Liver (tissue), 9 donors: ENCODE data around the gene SLC25A46. TPM values are rescaled to one million over a fixed set of nuclear protein-coding genes. Genes with fewer than 3 reads are reported as not detected.

Experiments used
- DNase-seq: peaks from one replicate; pipeline ENCODE4 v3.0.0-alpha.2; 2017; ENCODE audit warnings: low spot score
- H3K27ac ChIP-seq, 2 donors: one replicate each; pipeline ENCODE4 v1.7.0; 2013; ENCODE audit warnings: inconsistent platforms in 2 of 2, low read length in 2 of 2, control low read depth in 1 of 2, low read depth in 1 of 2, mild to moderate bottlenecking in 1 of 2
- H3K27me3 ChIP-seq, 4 donors: one replicate each; pipeline versions ENCODE4 v1.6.1 to v1.7.0; 2013; ENCODE audit warnings: low read length in 3 of 4, inconsistent platforms in 1 of 4, mild to moderate bottlenecking in 1 of 4, moderate library complexity in 1 of 4; ENCODE audit not compliant: control insufficient read depth in 4 of 4, insufficient read depth in 4 of 4
- H3K36me3 ChIP-seq, 4 donors: one replicate each; pipeline versions ENCODE4 v1.6.1 to v1.7.0; 2013; ENCODE audit warnings: low read length in 3 of 4, mild to moderate bottlenecking in 3 of 4, low read depth in 1 of 4, moderate library complexity in 1 of 4; ENCODE audit not compliant: control insufficient read depth in 4 of 4, insufficient read depth in 3 of 4
- H3K4me1 ChIP-seq, 4 donors: one replicate each; pipeline versions ENCODE4 v1.6.1 to v1.7.0; 2013; ENCODE audit warnings: low read length in 3 of 4, mild to moderate bottlenecking in 3 of 4, moderate library complexity in 1 of 4; ENCODE audit not compliant: control insufficient read depth in 4 of 4, insufficient read depth in 4 of 4
- H3K4me3 ChIP-seq, 3 donors: one replicate each; pipeline versions ENCODE4 v1.6.1 to v1.7.0; 2013; ENCODE audit warnings: low read length in 3 of 3, control low read depth in 1 of 3, low read depth in 1 of 3, mild to moderate bottlenecking in 1 of 3
- H3K9ac ChIP-seq, 2 donors: one replicate each; pipeline ENCODE4 v1.7.0; 2013; ENCODE audit warnings: low read length in 2 of 2, mild to moderate bottlenecking in 2 of 2, moderate library complexity in 2 of 2, control low read depth in 1 of 2, low read depth in 1 of 2
- H3K9me3 ChIP-seq, 4 donors: one replicate each; pipeline versions ENCODE4 v1.6.1 to v1.7.0; 2013; ENCODE audit warnings: low read length in 3 of 4; ENCODE audit not compliant: control insufficient read depth in 4 of 4
- FOXA1 ChIP-seq: IDR thresholded peaks from 2 replicates; pipeline ENCODE4 v1.6.1; 2016; ENCODE audit warnings: antibody characterized with exemption
- FOXA2 ChIP-seq: IDR thresholded peaks from 2 replicates; pipeline ENCODE4 v1.6.1; 2016; ENCODE audit warnings: antibody characterized with exemption
- GABPA ChIP-seq, 2 donors: IDR thresholded peaks in 1 of 2; conservative IDR thresholded peaks in 1 of 2; 2 replicates each; pipeline ENCODE4 v1.6.1; 2016; ENCODE audit warnings: antibody characterized with exemption in 2 of 2, mild to moderate bottlenecking in 1 of 2, moderate library complexity in 1 of 2
- HNF4A ChIP-seq, 2 donors: conservative IDR thresholded peaks; 2 replicates each; pipeline ENCODE4 v1.6.1; 2016; ENCODE audit warnings: antibody characterized with exemption in 2 of 2, mild to moderate bottlenecking in 2 of 2
- HNF4G ChIP-seq: IDR thresholded peaks from 2 replicates; pipeline ENCODE4 v1.6.1; 2016; ENCODE audit warnings: antibody characterized with exemption
- JUND ChIP-seq, 2 donors: IDR thresholded peaks; 2 replicates each; pipeline ENCODE4 v1.6.1; 2016; ENCODE audit warnings: antibody characterized with exemption in 2 of 2
- NR2F2 ChIP-seq: IDR thresholded peaks from 2 replicates; pipeline ENCODE4 v1.6.1; 2016; ENCODE audit warnings: antibody characterized with exemption
- RAD21 ChIP-seq, 2 donors: IDR thresholded peaks; 2 replicates each; pipeline ENCODE4 v1.6.1; 2016; ENCODE audit warnings: antibody characterized with exemption in 2 of 2, mild to moderate bottlenecking in 2 of 2
- REST ChIP-seq: IDR thresholded peaks from 2 replicates; pipeline ENCODE4 v1.6.1; 2016; ENCODE audit warnings: antibody characterized with exemption, mild to moderate bottlenecking
- RXRA ChIP-seq, 2 donors: IDR thresholded peaks; 2 replicates each; pipeline ENCODE4 v1.6.1; 2017 to 2018; ENCODE audit warnings: antibody characterized with exemption in 2 of 2, mild to moderate bottlenecking in 1 of 2
- SP1 ChIP-seq: IDR thresholded peaks from 2 replicates; pipeline ENCODE4 v1.6.1; 2018; ENCODE audit warnings: antibody characterized with exemption, mild to moderate bottlenecking
- TAF1 ChIP-seq: conservative IDR thresholded peaks from 2 replicates; pipeline ENCODE4 v1.6.1; 2016; ENCODE audit warnings: antibody characterized with exemption, mild to moderate bottlenecking
- YY1 ChIP-seq: IDR thresholded peaks from 2 replicates; pipeline ENCODE4 v1.6.1; 2016; ENCODE audit warnings: antibody characterized with exemption, mild to moderate bottlenecking
- ZBTB33 ChIP-seq: IDR thresholded peaks from 2 replicates; pipeline ENCODE4 v1.6.1; 2016; ENCODE audit warnings: antibody characterized with exemption
- WGBS: extraction: QIAGEN DNeasy Blood & Tissue Kit; methylation state at CpG from one replicate; pipeline ENCODE4 v1.1.7; 2013; 5-methylcytosine and 5-hydroxymethylcytosine counted together
- polyA plus RNA-seq, 2 donors: library from polyadenylated mRNA; stranded (reverse) in 1 of 2; unstranded in 1 of 2; fragments of 200-250 nt in 1 of 2; fragments of >200 nt in 1 of 2; fragmentation: Nextera tagmentation in 1 of 2; extraction: Ambion mirVana in 1 of 2; gene quantifications; one replicate each; pipeline versions ENCODE4 v1.2.1 to v1.2.3, GENCODE V29; 2013 to 2015
- total RNA-seq, 2 donors: library from RNA; depleted of rRNA; stranded (reverse); fragments of >200 nt; gene quantifications; one replicate each; pipeline ENCODE4 v1.2.3, GENCODE V29; 2014
- TF ChIP-seq, protein P1 (sequence below): IDR thresholded peaks from 2 replicates; pipeline ENCODE4 v1.6.1; 2016; ENCODE audit warnings: antibody characterized with exemption
- TF ChIP-seq, protein P2 (sequence below): IDR thresholded peaks from 2 replicates; pipeline ENCODE4 v1.6.1; 2016; ENCODE audit warnings: antibody characterized with exemption
- donor health status: healthy.
- donor health status: healthy.
- donor health status: healthy.
- donor health status: healthy.
- donor health status: healthy.

SLC25A46 gene
- total and polyA plus RNA-seq, 4 donors: 18.6 to 54.5 (median 30.7) TPM

- Histone ChIP-seq H3K9me3 (no peaks in the 10 kb centered on the region), H3K27me3 (no peaks in the 10 kb centered on the region), H3K27ac (no peak overlapping the region), H3K4me3 (no peak overlapping the region), H3K9ac (no peak overlapping the region), H3K36me3 (no peaks in the 10 kb centered on the region), H3K4me1 (peaks cover 2 to 21% (median 13%) of the 10 kb centered on the region in 4 donors)
- DNase-seq: no peak
- no peak for TF ChIP-seq NR2F2
- TF ChIP-seq, protein P1, sequence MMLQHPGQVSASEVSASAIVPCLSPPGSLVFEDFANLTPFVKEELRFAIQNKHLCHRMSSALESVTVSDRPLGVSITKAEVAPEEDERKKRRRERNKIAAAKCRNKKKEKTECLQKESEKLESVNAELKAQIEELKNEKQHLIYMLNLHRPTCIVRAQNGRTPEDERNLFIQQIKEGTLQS: no peak
- no peak for TF ChIP-seq FOXA2
- TF ChIP-seq, protein P2, sequence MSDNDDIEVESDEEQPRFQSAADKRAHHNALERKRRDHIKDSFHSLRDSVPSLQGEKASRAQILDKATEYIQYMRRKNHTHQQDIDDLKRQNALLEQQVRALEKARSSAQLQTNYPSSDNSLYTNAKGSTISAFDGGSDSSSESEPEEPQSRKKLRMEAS: no peak
- TF ChIP-seq ZBTB33: no peak
- no peak for TF ChIP-seq RXRA (IDR thresholded peaks at IDR 0.05)
- no peak for TF ChIP-seq REST
- no peak for TF ChIP-seq TAF1
- TF ChIP-seq RAD21 (IDR thresholded peaks at IDR 0.05): no peak
- no peak for TF ChIP-seq JUND (IDR thresholded peaks at IDR 0.05)
- no peak for TF ChIP-seq YY1
- WGBS: 42% methylated on average over 1 of the region's 1 CpG
Measured at GRCh38 chr5:110702300-110702699, 36.5 kb upstream of the SLC25A46 start.

GRCh38 chr5:110702704-110703103, 36.1 kb upstream of the SLC25A46 start:
- 32% methylated on average over 3 of the region's 3 CpGs for WGBS
- no peak overlapping the region for H3K4me3 ChIP-seq
- DNase-seq: no peak
- peaks cover 2 to 21% (median 13%) of the 10 kb centered on the region in 4 donors for H3K4me1 ChIP-seq
- no peak overlapping the region for H3K9ac ChIP-seq
- TF ChIP-seq HNF4A (conservative IDR thresholded peaks at IDR 0.05) (peak in 1 of 2 donors; percentile 8), GABPA (IDR thresholded peaks at IDR 0.05 in 1 of 2, conservative IDR thresholded peaks at IDR 0.05 in 1 of 2) (no peak)
- H3K27me3 ChIP-seq: no peaks in the 10 kb centered on the region
- no peak overlapping the region for H3K27ac ChIP-seq
- no peaks in the 10 kb centered on the region for H3K9me3 ChIP-seq
- no peaks in the 10 kb centered on the region for H3K36me3 ChIP-seq

- Histone ChIP-seq H3K4me1 (peaks cover 2 to 21% (median 13%) of the 10 kb centered on the region in 4 donors), H3K36me3 (no peaks in the 10 kb centered on the region), H3K4me3 (no peak overlapping the region), H3K27ac (no peak overlapping the region), H3K9me3 (no peaks in the 10 kb centered on the region), H3K9ac (no peak overlapping the region), H3K27me3 (no peaks in the 10 kb centered on the region)
- TF ChIP-seq, protein P2: no peak
- no peak for TF ChIP-seq FOXA1
- no peak for TF ChIP-seq SP1
- TF ChIP-seq JUND (IDR thresholded peaks at IDR 0.05): no peak
- no peak for TF ChIP-seq TAF1
- TF ChIP-seq ZBTB33: no peak
- no peak for TF ChIP-seq YY1
- no peak for TF ChIP-seq RXRA (IDR thresholded peaks at IDR 0.05)
- TF ChIP-seq HNF4G: no peak
- no peak for TF ChIP-seq GABPA (IDR thresholded peaks at IDR 0.05 in 1 of 2, conservative IDR thresholded peaks at IDR 0.05 in 1 of 2)
- no peak for TF ChIP-seq FOXA2
- no peak for TF ChIP-seq RAD21 (IDR thresholded peaks at IDR 0.05)
- WGBS: 29% methylated on average over 2 of the region's 2 CpGs
- no peak for DNase-seq
Measured at GRCh38 chr5:110703481-110703880, 35.3 kb upstream of the SLC25A46 start.
